ENCODE data around the gene TBC1D23. TPM values are rescaled to one million over a fixed set of nuclear protein-coding genes. Genes with fewer than 3 reads are reported as not detected.

The TBC1D23 gene
- total and polyA plus RNA-seq, 2 of the 13 experiments (the other 11 are each of a cell fraction or from before 2014, with no cell fraction given) = 28.7 to 35.4 TPM

DNA sequence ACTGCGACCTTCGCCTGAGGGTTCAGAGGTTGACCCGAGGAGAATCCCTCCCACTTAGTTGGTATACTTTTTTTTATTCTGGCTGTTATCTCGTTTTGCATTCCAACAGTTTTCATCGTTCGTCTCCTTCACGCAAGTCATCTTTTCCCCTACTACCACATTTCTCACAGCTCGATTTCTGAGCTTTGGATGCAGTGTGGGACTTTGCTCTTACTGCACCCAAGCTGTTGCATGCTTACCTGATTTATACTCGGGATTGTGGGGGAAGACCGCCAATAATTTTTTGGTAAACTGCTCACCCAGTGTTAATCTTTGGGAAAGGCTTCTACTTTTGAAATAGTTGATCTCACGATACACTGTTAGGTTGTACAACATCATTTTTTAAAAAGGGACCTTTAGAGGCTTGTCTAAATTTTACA, 702 bp downstream of the TBC1D23 start (continued):
- TF ChIP-seq KIAA2018 (CRISPR knock-in tag; IDR thresholded peaks at IDR 0.05; ENCODE audit: borderline replicate concordance) = 0 out of 2 replicates have a peak, but pooled peaks have one; percentile 5
- TF ChIP-seq THYN1 (CRISPR knock-in tag; IDR thresholded peaks at IDR 0.05; ENCODE audit: borderline replicate concordance, low read depth) = no peak
- 0 out of 2 replicates have a peak, but pooled peaks have one; percentile 45 for TF ChIP-seq HNF4G (IDR thresholded peaks at IDR 0.05; ENCODE audit: borderline replicate concordance, low read depth, low read length)
- no peak for TF ChIP-seq HNF4G (CRISPR knock-in tag; IDR thresholded peaks at IDR 0.05; ENCODE audit: borderline replicate concordance, low read depth)
- 0 out of 2 replicates have a peak, but pooled peaks have one; percentile 7 for TF ChIP-seq ZNF362 (CRISPR knock-in tag; IDR thresholded peaks at IDR 0.05; ENCODE audit: borderline replicate concordance)
- no peak for TF ChIP-seq PCBP1 (IDR thresholded peaks at IDR 0.05; ENCODE audit: borderline replicate concordance, low read depth, low read length)
- TF ChIP-seq ZNF232 (CRISPR knock-in tag; IDR thresholded peaks at IDR 0.05; ENCODE audit: borderline replicate concordance) = no peak
- no peak for TF ChIP-seq CHCHD3 (CRISPR knock-in tag; IDR thresholded peaks at IDR 0.05)
- TF ChIP-seq ZNF530 (CRISPR knock-in tag; IDR thresholded peaks at IDR 0.05; ENCODE audit: low read depth) = no peak
- TF ChIP-seq, protein P1, sequence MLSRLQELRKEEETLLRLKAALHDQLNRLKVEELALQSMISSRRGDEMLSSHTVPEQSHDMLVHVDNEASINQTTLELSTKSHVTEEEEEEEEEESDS (CRISPR knock-in tag; IDR thresholded peaks at IDR 0.05; ENCODE audit: borderline replicate concordance) = no peak
- TF ChIP-seq, protein P2, sequence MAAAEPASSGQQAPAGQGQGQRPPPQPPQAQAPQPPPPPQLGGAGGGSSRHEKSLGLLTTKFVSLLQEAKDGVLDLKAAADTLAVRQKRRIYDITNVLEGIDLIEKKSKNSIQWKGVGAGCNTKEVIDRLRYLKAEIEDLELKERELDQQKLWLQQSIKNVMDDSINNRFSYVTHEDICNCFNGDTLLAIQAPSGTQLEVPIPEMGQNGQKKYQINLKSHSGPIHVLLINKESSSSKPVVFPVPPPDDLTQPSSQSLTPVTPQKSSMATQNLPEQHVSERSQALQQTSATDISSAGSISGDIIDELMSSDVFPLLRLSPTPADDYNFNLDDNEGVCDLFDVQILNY (CRISPR knock-in tag; conservative IDR thresholded peaks at IDR 0.05) = no peak
- TF ChIP-seq NCOR1 (IDR thresholded peaks at IDR 0.05; ENCODE audit: borderline replicate concordance, low read length) = peak; percentile 34; the same call in 1 of the 2 replicates
- TF ChIP-seq, protein P3, sequence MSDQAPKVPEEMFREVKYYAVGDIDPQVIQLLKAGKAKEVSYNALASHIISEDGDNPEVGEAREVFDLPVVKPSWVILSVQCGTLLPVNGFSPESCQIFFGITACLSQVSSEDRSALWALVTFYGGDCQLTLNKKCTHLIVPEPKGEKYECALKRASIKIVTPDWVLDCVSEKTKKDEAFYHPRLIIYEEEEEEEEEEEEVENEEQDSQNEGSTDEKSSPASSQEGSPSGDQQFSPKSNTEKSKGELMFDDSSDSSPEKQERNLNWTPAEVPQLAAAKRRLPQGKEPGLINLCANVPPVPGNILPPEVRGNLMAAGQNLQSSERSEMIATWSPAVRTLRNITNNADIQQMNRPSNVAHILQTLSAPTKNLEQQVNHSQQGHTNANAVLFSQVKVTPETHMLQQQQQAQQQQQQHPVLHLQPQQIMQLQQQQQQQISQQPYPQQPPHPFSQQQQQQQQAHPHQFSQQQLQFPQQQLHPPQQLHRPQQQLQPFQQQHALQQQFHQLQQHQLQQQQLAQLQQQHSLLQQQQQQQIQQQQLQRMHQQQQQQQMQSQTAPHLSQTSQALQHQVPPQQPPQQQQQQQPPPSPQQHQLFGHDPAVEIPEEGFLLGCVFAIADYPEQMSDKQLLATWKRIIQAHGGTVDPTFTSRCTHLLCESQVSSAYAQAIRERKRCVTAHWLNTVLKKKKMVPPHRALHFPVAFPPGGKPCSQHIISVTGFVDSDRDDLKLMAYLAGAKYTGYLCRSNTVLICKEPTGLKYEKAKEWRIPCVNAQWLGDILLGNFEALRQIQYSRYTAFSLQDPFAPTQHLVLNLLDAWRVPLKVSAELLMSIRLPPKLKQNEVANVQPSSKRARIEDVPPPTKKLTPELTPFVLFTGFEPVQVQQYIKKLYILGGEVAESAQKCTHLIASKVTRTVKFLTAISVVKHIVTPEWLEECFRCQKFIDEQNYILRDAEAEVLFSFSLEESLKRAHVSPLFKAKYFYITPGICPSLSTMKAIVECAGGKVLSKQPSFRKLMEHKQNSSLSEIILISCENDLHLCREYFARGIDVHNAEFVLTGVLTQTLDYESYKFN (CRISPR knock-in tag; conservative IDR thresholded peaks at IDR 0.05) = 0 out of 2 replicates have a peak, but pooled peaks have one; percentile 3

All from HepG2 (cell line).